OCI-M1 (cell line): ENCODE measurements around the gene TLCD3A.
"Not testable (repeated sequence)": the region's sequence is repeated elsewhere in the genome, so short reads cannot be mapped to it uniquely, and the experiment has no call there.

ENCODE experiments used
- DNase-seq: peaks from one replicate; lab custom pipeline; 2025; lab: John Stamatoyannopoulos, UW

The TLCD3A gene

GRCh38 chr17:789160-789840 lies 56.9 kb downstream of the TLCD3A start:
- DNase-seq: no peak

DNA sequence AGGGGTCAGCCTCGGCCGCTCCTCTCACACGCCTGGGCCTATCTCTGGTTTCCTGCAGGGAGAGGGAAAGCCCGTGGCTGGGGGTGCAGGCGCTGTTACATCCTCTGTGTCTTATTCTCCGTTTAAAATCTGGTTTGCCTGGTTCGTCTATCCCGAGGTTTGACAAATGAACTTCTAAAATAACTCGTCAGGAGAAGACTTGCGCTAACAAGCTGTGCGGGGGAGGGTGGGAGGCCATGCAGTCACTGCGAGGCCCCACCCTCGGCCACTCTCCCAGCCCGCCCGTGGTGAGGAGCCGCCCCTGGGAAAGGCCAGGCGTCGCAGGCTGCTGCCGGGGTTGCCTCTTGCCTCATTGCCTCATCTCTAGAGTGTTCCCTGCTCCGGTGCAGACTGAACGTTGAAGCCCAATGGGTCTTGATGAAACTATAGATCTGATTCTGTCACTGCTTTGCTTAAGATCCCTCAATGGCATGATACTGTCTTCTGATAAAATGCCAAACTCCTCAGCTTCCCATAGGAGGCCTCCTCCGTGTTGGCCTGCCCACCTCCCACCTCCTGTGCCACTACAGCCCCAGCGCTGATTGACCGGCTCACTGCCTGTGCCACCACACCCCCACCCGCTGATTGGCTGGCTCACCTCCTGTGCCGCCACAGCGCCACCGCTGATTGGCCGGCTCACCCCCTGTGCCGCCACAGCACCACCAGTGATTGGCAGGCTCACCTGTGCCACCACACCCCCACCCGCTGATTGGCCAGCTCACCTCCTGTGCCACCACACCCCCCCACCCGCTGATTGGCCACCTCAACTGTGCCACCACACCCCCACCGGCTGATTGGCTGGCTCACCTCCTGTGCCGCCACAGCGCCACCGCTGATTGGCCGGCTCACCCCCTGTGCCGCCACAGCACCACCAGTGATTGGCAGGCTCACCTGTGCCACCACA lies 57.8 kb downstream of the TLCD3A start:
- DNase-seq: not testable (repeated sequence)

DNA sequence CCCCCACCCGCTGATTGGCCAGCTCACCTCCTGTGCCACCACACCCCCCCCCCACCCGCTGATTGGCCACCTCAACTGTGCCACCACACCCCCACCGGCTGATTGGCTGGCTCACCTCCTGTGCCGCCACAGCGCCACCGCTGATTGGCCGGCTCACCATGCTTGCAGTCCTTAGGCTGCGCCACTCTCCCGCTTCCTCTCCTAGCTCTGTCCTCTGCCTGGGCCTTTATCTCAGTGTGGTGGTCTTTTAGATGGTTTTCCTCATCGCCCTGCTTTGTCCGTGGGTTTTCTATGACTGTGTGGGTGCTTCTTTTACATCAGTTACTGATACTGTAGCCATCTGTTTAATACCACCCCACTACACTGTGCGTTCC lies 58.5 kb downstream of the TLCD3A start:
- DNase-seq: not testable (repeated sequence)

GRCh38 chr17:791829-792228 lies 59.4 kb downstream of the TLCD3A start:
- DNase-seq: no peak

DNA sequence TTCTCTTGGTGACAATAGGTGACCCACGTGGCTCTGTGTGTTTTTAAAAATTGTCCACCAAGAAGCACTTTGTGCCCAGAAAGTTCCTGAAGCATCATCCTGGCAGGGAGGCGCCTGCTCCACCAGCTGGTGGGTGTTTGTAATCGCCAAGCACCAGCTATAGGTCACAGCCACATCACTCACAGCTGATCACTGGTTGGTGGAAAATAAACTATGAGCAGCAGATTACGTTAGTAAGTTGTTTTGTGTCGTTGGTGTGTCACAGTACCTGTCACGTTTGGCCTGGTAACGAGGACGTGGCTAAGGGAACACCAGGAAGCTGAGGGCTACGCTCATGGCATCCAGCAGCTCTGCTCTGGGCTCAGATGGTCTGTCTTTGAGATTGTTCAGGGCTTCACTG lies 59.9 kb downstream of the TLCD3A start:
- no peak for DNase-seq
